ENCODE measurements around the gene PDE4D. TPM values are rescaled to one million over a fixed set of nuclear protein-coding genes. Genes with fewer than 3 reads are reported as not detected.

PDE4D gene
- total RNA-seq, 1 donor: 19.9 TPM

DNA sequence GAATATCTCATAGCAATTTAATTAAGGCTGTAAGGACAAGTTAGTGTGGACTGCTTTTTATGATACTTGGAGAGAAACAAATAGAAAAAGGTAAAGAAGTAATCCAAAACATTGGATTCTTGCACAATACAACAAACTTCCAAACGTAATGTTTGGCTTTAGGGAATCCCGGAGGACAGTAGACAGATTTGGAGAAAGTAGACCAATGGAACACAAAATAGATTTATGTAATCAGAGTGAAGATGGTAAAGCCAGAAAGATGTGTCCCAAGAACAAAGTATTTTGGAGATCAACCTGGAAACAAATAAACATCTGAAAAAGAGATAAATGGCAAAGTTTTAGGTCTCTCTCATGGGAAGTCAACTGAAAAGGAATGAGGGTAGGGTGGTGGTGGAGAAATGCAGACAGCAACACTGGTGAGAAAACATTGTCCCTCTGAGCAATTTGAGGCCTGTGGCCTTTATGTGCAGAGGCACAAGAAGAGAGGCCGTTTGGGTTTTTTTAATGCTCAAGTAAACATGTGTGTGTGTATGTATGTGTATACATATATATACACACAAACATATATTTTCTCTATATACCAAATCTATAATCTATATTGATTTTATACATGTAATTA, 620.6 kb downstream of the PDE4D start:
- no peaks in the 10 kb centered on the region for H3K79me2 ChIP-seq (ENCODE audit: insufficient read depth, low read length)
- no peak overlapping the region for H3K4me2 ChIP-seq (ENCODE audit: insufficient read depth, low read length)
- TF ChIP-seq, protein P1, sequence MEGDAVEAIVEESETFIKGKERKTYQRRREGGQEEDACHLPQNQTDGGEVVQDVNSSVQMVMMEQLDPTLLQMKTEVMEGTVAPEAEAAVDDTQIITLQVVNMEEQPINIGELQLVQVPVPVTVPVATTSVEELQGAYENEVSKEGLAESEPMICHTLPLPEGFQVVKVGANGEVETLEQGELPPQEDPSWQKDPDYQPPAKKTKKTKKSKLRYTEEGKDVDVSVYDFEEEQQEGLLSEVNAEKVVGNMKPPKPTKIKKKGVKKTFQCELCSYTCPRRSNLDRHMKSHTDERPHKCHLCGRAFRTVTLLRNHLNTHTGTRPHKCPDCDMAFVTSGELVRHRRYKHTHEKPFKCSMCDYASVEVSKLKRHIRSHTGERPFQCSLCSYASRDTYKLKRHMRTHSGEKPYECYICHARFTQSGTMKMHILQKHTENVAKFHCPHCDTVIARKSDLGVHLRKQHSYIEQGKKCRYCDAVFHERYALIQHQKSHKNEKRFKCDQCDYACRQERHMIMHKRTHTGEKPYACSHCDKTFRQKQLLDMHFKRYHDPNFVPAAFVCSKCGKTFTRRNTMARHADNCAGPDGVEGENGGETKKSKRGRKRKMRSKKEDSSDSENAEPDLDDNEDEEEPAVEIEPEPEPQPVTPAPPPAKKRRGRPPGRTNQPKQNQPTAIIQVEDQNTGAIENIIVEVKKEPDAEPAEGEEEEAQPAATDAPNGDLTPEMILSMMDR (IDR thresholded peaks at IDR 0.05; ENCODE audit: extremely low read depth, low read depth, low read length): no peak
- no peak for DNase-seq (ENCODE audit: insufficient read length, low spot score, missing footprints)
- peak overlapping the region; percentile 32 for H2AFZ ChIP-seq (ENCODE audit: low read length)
- no peaks in the 10 kb centered on the region for H3K9me3 ChIP-seq (ENCODE audit: low read depth, low read length)
- H3K27ac ChIP-seq (ENCODE audit: low read depth, low read length): no peak overlapping the region
- no peaks in the 10 kb centered on the region for H3K36me3 ChIP-seq (ENCODE audit: insufficient read depth, low read length)
- H3K4me3 ChIP-seq (ENCODE audit: insufficient read depth, low read length): no peak overlapping the region
- H3K27me3 ChIP-seq (ENCODE audit: insufficient read depth, low read length): no peaks in the 10 kb centered on the region
- no peaks in the 10 kb centered on the region for H3K4me1 ChIP-seq (ENCODE audit: insufficient read depth, low read length)
- H4K20me1 ChIP-seq (ENCODE audit: insufficient read depth, low read length): no peaks in the 10 kb centered on the region

DNA sequence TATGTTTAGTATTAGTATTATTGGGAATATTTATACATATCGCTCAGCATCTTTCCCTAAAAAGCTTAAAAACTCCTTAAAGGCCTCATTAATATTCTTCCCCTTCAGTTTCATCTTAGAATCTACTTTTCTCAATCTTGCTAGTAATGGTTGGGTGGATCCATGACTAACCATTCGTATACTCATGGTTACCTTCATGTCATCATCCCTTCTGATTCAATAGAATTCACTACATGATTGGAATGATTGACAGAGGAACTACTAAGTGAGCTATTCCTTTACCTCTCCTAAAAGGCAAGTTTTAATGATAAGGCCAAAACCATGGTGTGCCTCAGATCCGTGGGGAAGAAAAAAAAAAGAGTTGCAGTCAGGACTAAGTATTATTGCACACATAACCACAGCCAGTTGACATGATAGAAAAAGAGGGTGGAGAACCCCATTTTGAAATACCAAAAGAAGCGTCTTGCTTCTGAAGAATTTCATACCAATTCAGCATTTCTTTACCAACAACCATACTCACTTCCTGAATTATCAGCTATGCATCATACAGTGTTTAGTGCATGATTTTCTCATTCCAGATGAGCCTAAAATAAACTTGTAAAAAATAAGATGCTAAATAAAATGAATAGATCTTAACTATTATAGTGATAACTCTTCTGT, 624.6 kb downstream of the PDE4D start:
- Histone ChIP-seq H3K4me2 (ENCODE audit: insufficient read depth, low read length) (no peak overlapping the region), H3K4me1 (ENCODE audit: insufficient read depth, low read length) (no peaks in the 10 kb centered on the region), H3K4me3 (ENCODE audit: insufficient read depth, low read length) (no peak overlapping the region), H3K27me3 (ENCODE audit: insufficient read depth, low read length) (no peaks in the 10 kb centered on the region), H3K27ac (ENCODE audit: low read depth, low read length) (no peak overlapping the region), H3K36me3 (ENCODE audit: insufficient read depth, low read length) (no peaks in the 10 kb centered on the region), H3K79me2 (ENCODE audit: insufficient read depth, low read length) (no peaks in the 10 kb centered on the region), H3K9me3 (ENCODE audit: low read depth, low read length) (no peaks in the 10 kb centered on the region), H2AFZ (ENCODE audit: low read length) (no peak overlapping the region), H4K20me1 (ENCODE audit: insufficient read depth, low read length) (no peaks in the 10 kb centered on the region)
- TF ChIP-seq, protein P1 (IDR thresholded peaks at IDR 0.05; ENCODE audit: extremely low read depth, low read depth, low read length): no peak
- no peak for DNase-seq (ENCODE audit: insufficient read length, low spot score, missing footprints)

DNA sequence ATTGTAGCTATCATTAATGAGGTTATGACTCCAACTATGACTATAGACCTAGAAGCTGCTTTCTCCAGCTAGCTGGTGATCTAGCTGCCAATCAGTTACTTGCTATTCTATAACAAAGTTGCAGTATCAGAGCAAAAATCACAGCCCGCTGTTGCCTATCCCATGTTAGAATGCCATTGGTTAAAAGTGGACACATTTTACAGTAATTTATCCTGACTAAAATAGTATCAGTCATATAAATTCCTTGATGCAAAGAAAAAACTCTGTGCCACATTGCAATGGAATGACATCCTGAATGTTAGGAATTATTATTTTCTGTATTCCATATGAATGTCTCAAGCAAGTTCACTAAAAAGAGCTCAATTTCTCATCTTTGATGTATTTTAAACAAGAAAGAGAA, 626.5 kb downstream of the PDE4D start:
- H2AFZ ChIP-seq (ENCODE audit: low read length): no peak overlapping the region
- H3K27me3 ChIP-seq (ENCODE audit: insufficient read depth, low read length): no peaks in the 10 kb centered on the region
- H3K27ac ChIP-seq (ENCODE audit: low read depth, low read length): no peak overlapping the region
- TF ChIP-seq, protein P1 (IDR thresholded peaks at IDR 0.05; ENCODE audit: extremely low read depth, low read depth, low read length): no peak
- no peaks in the 10 kb centered on the region for H4K20me1 ChIP-seq (ENCODE audit: insufficient read depth, low read length)
- no peaks in the 10 kb centered on the region for H3K9me3 ChIP-seq (ENCODE audit: low read depth, low read length)
- H3K4me3 ChIP-seq (ENCODE audit: insufficient read depth, low read length): no peak overlapping the region
- H3K36me3 ChIP-seq (ENCODE audit: insufficient read depth, low read length): no peaks in the 10 kb centered on the region
- H3K79me2 ChIP-seq (ENCODE audit: insufficient read depth, low read length): no peaks in the 10 kb centered on the region
- DNase-seq (ENCODE audit: insufficient read length, low spot score, missing footprints): no peak
- H3K4me2 ChIP-seq (ENCODE audit: insufficient read depth, low read length): no peak overlapping the region
- no peaks in the 10 kb centered on the region for H3K4me1 ChIP-seq (ENCODE audit: insufficient read depth, low read length)

DNA sequence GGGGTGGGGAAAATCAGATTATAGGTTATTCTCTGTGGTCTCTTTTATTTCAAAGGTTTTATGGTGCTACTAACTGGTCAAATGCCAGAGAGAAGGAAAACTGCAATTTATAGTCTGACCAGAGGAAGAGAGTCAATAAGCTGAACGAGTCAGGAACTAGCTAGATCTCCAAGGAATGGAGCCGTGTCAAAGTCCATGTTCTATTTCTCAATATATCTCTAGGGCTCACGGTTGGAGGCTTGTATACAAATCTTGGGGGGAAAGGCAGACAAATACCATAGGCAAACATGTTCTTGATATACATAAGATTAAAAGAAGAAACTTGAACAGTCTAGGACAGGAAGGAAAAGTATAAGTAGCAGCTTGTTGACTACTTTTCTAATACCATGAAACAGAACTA, 627.1 kb downstream of the PDE4D start:
- Histone ChIP-seq H3K4me2 (ENCODE audit: insufficient read depth, low read length) (no peak overlapping the region), H3K4me1 (ENCODE audit: insufficient read depth, low read length) (no peaks in the 10 kb centered on the region), H2AFZ (ENCODE audit: low read length) (peak overlapping the region; percentile 51), H3K27me3 (ENCODE audit: insufficient read depth, low read length) (no peaks in the 10 kb centered on the region), H4K20me1 (ENCODE audit: insufficient read depth, low read length) (no peaks in the 10 kb centered on the region), H3K36me3 (ENCODE audit: insufficient read depth, low read length) (no peaks in the 10 kb centered on the region), H3K79me2 (ENCODE audit: insufficient read depth, low read length) (no peaks in the 10 kb centered on the region), H3K27ac (ENCODE audit: low read depth, low read length) (no peak overlapping the region), H3K4me3 (ENCODE audit: insufficient read depth, low read length) (no peak overlapping the region), H3K9me3 (ENCODE audit: low read depth, low read length) (no peaks in the 10 kb centered on the region)
- DNase-seq (ENCODE audit: insufficient read length, low spot score, missing footprints): peak; percentile 21
- TF ChIP-seq, protein P1 (IDR thresholded peaks at IDR 0.05; ENCODE audit: extremely low read depth, low read depth, low read length): no peak

Data from osteoblast (primary cell).